ENCODE results near the gene AKNA.

GRCh38 chr9:114287763-114288192 is 100.0 kb downstream of the AKNA start:
- TF ChIP-seq, protein P1, sequence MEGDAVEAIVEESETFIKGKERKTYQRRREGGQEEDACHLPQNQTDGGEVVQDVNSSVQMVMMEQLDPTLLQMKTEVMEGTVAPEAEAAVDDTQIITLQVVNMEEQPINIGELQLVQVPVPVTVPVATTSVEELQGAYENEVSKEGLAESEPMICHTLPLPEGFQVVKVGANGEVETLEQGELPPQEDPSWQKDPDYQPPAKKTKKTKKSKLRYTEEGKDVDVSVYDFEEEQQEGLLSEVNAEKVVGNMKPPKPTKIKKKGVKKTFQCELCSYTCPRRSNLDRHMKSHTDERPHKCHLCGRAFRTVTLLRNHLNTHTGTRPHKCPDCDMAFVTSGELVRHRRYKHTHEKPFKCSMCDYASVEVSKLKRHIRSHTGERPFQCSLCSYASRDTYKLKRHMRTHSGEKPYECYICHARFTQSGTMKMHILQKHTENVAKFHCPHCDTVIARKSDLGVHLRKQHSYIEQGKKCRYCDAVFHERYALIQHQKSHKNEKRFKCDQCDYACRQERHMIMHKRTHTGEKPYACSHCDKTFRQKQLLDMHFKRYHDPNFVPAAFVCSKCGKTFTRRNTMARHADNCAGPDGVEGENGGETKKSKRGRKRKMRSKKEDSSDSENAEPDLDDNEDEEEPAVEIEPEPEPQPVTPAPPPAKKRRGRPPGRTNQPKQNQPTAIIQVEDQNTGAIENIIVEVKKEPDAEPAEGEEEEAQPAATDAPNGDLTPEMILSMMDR (IDR thresholded peaks at IDR 0.05), result no peak
- TF ChIP-seq RAD21 (IDR thresholded peaks at IDR 0.05; ENCODE audit: low read length) (no peak), POLR2AphosphoS5 (IDR thresholded peaks at IDR 0.05; ENCODE audit: low read depth, low read length) (no peak), SMC3 (IDR thresholded peaks at IDR 0.05; ENCODE audit: low read depth, low read length) (no peak), RFX5 (IDR thresholded peaks at IDR 0.05; ENCODE audit: low read length) (no peak), TCF12 (IDR thresholded peaks at IDR 0.05) (no peak), EP300 (IDR thresholded peaks at IDR 0.05; ENCODE audit: borderline replicate concordance in 1 of 2, low read depth in 1 of 2, low read length in 1 of 2) (no peak), SIN3A (IDR thresholded peaks at IDR 0.05; ENCODE audit: borderline replicate concordance, low read depth, low read length) (no peak), JUND (IDR thresholded peaks at IDR 0.05) (no peak), MEF2A (IDR thresholded peaks at IDR 0.05; ENCODE audit: borderline replicate concordance, low read depth) (no peak), FOXJ3 (CRISPR knock-in tag; IDR thresholded peaks at IDR 0.05) (no peak), RCOR1 (IDR thresholded peaks at IDR 0.05; ENCODE audit: low read length) (no peak)
- TF ChIP-seq, protein P2, sequence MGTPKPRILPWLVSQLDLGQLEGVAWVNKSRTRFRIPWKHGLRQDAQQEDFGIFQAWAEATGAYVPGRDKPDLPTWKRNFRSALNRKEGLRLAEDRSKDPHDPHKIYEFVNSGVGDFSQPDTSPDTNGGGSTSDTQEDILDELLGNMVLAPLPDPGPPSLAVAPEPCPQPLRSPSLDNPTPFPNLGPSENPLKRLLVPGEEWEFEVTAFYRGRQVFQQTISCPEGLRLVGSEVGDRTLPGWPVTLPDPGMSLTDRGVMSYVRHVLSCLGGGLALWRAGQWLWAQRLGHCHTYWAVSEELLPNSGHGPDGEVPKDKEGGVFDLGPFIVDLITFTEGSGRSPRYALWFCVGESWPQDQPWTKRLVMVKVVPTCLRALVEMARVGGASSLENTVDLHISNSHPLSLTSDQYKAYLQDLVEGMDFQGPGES (IDR thresholded peaks at IDR 0.05; ENCODE audit: low read depth, low read length), result no peak
- TF ChIP-seq, protein P3, sequence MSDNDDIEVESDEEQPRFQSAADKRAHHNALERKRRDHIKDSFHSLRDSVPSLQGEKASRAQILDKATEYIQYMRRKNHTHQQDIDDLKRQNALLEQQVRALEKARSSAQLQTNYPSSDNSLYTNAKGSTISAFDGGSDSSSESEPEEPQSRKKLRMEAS (IDR thresholded peaks at IDR 0.05; ENCODE audit: low read depth), result no peak
